HCT116 (cell line): ENCODE measurements around the gene FLVCR2. TPM values are rescaled to one million over a fixed set of nuclear protein-coding genes. Genes with fewer than 3 reads are reported as not detected.

Experiments
- ATAC-seq: fragments of 200-7000 bp; cut with Tn5 transposase; 2 replicates; pipeline ENCODE4 v1.9.1; 2020; ENCODE audit warnings: mild to moderate bottlenecking, moderate library complexity
- BruUV-seq: library from RNA; stranded (reverse); fragments of 400-500 nt; replicated peaks from 2 replicates; lab custom pipeline; 2021; lab: Mats Ljungman, UMichigan
- CTCF ChIA-PET: fragments of 300-600 bp; sonication (Branson Sonifier 250); formaldehyde crosslinking; loops from one replicate; lab custom pipeline; 2021; ENCODE audit warnings: antibody characterized with exemption; lab: Charles Lee
- POLR2A ChIA-PET: fragments of 300-600, 350-600 bp; sonication (Branson Sonifier 250); formaldehyde crosslinking; loops from one replicate; lab custom pipeline; 2021; ENCODE audit warnings: antibody characterized with exemption; lab: Charles Lee
- RAD21 ChIA-PET, 2 experiments: fragments of 300-600 bp; sonication (Branson Sonifier 250); formaldehyde crosslinking; loops; one replicate each; lab custom pipeline; 2023; ENCODE audit warnings: low total read pairs in 2 of 2; ENCODE audit not compliant: uncharacterized antibody in 2 of 2, unreplicated experiment in 2 of 2, low non-redundant PET in 1 of 2; lab: Charles Lee
- DNase-seq: peaks from one replicate; pipeline ENCODE4 v3.0.0-alpha.2; 2010; ENCODE audit warnings: low read depth, low spot score
- H2AFZ ChIP-seq: fragments of 200-600 bp; shearing (Covaris generic), sonication (generic); 2 replicates; pipeline ENCODE4 v1.6.1; 2017; ENCODE audit warnings: low read depth, mixed run types, mixed read lengths, antibody characterized with exemption, low read length; ENCODE audit not compliant: poor library complexity, severe bottlenecking
- H3K27ac ChIP-seq: 2 replicates; pipeline ENCODE4 v1.5.1; 2012; ENCODE audit warnings: low read depth, low read length
- H3K27me3 ChIP-seq: fragments of 200-600 bp; sonication (generic); 2 replicates; pipeline ENCODE4 v1.6.1; 2016; ENCODE audit warnings: mixed run types, low read length, mixed read lengths; ENCODE audit not compliant: insufficient read depth
- H3K36me3 ChIP-seq, 2 experiments: fragments of 200-500 bp in 1 of 2; fragments of 200-600 bp in 1 of 2; sonication (Bioruptor generic) in 1 of 2; sonication (generic) in 1 of 2; 2 replicates each; pipeline versions ENCODE4 v1.5.1 to v1.6.1; 2014 to 2016; ENCODE audit warnings: low read length in 2 of 2, inconsistent platforms in 1 of 2, mixed read lengths in 1 of 2, mixed run types in 1 of 2; ENCODE audit not compliant: insufficient read depth in 2 of 2, control insufficient read depth in 1 of 2
- H3K4me1 ChIP-seq, 2 experiments: fragments of 200-600 bp in 1 of 2; sonication (generic) in 1 of 2; 2 replicates each; pipeline versions ENCODE4 v1.5.1 to v1.6.1; 2012 to 2017; ENCODE audit warnings: low read length in 2 of 2, inconsistent platforms in 1 of 2, mild to moderate bottlenecking in 1 of 2, mixed read lengths in 1 of 2, mixed run types in 1 of 2, moderate library complexity in 1 of 2; ENCODE audit not compliant: insufficient read depth in 2 of 2, control insufficient read depth in 1 of 2
- H3K4me2 ChIP-seq: fragments of 200-600 bp; sonication (generic); 2 replicates; pipeline ENCODE4 v1.6.1; 2017; ENCODE audit warnings: mixed run types, low read length, mixed read lengths
- H3K4me3 ChIP-seq, 2 experiments: fragments of 200-600 bp in 1 of 2; sonication (generic) in 1 of 2; replicated peaks in 1 of 2; 2 replicates each; pipeline ENCODE4 v1.5.1; 2011 to 2016; ENCODE audit warnings: low read length in 2 of 2, control low read depth in 1 of 2, low read depth in 1 of 2, mild to moderate bottlenecking in 1 of 2, mixed read lengths in 1 of 2, mixed run types in 1 of 2
- H3K79me2 ChIP-seq: fragments of 200-600 bp; sonication (generic); 2 replicates; pipeline ENCODE4 v1.6.1; 2017; ENCODE audit warnings: mild to moderate bottlenecking, mixed run types, low read length, moderate library complexity, mixed read lengths; ENCODE audit not compliant: insufficient read depth
- H3K9ac ChIP-seq: fragments of 200-600 bp; sonication (generic); 2 replicates; pipeline ENCODE4 v1.6.1; 2016; ENCODE audit warnings: low read length, mixed read lengths
- H3K9me2 ChIP-seq: fragments of 200-600 bp; sonication (generic), shearing (Covaris generic); 2 replicates; pipeline ENCODE4 v1.6.1; 2017; ENCODE audit warnings: mixed run types, mild to moderate bottlenecking, moderate library complexity; ENCODE audit not compliant: insufficient read depth
- H3K9me3 ChIP-seq, 2 experiments: fragments of 200-500 bp in 1 of 2; fragments of 200-600 bp in 1 of 2; sonication (Bioruptor generic) in 1 of 2; sonication (generic) in 1 of 2; 2 replicates each; pipeline ENCODE4 v1.6.1; 2014 to 2017; ENCODE audit warnings: low read length in 2 of 2, mixed read lengths in 2 of 2, inconsistent platforms in 1 of 2, low read depth in 1 of 2, mild to moderate bottlenecking in 1 of 2, mixed run types in 1 of 2, moderate library complexity in 1 of 2; ENCODE audit not compliant: control insufficient read depth in 1 of 2, insufficient read depth in 1 of 2
- H4K20me1 ChIP-seq: fragments of 200-600 bp; sonication (generic), shearing (Covaris generic); 2 replicates; pipeline ENCODE4 v1.6.1; 2017; ENCODE audit warnings: mixed run types, mild to moderate bottlenecking, moderate library complexity; ENCODE audit not compliant: insufficient read depth
- CBX3 ChIP-seq: IDR thresholded peaks from 2 replicates; pipeline ENCODE4 v1.6.1; 2012; ENCODE audit warnings: low read depth
- CEBPB ChIP-seq: IDR thresholded peaks from 2 replicates; pipeline ENCODE4 v1.6.1; 2012; ENCODE audit warnings: low read depth
- EGR1 ChIP-seq: IDR thresholded peaks from 2 replicates; pipeline ENCODE4 v1.6.1; 2012; ENCODE audit warnings: low read depth
- EZH2 ChIP-seq: fragments of 200-600 bp; sonication (generic); IDR thresholded peaks from 2 replicates; pipeline ENCODE4 v1.6.1; 2017; ENCODE audit warnings: antibody characterized with exemption, mixed run types
- EZH2phosphoT487 ChIP-seq: fragments of 200-600 bp; IDR thresholded peaks from 2 replicates; pipeline ENCODE4 v1.6.1; 2018; ENCODE audit warnings: antibody characterized with exemption, borderline replicate concordance
- POLR2AphosphoS5 ChIP-seq: IDR thresholded peaks from 2 replicates; pipeline ENCODE4 v1.6.1; 2011; ENCODE audit warnings: mild to moderate bottlenecking, low read depth, low read length, moderate library complexity
- RAD21 ChIP-seq: IDR thresholded peaks from 2 replicates; pipeline ENCODE4 v1.6.1; 2012; ENCODE audit warnings: low read depth, mild to moderate bottlenecking
- SIN3A ChIP-seq: IDR thresholded peaks from 2 replicates; pipeline ENCODE4 v1.6.1; 2012; ENCODE audit warnings: low read depth
- SRF ChIP-seq: IDR thresholded peaks from 2 replicates; pipeline ENCODE4 v1.6.1; 2012; ENCODE audit warnings: low read depth
- ZBTB33 ChIP-seq: IDR thresholded peaks from 2 replicates; pipeline ENCODE4 v1.6.1; 2011; ENCODE audit warnings: mild to moderate bottlenecking, low read length, moderate library complexity; ENCODE audit not compliant: insufficient replicate concordance; ENCODE audit errors: extremely low read depth
- ZFX ChIP-seq: fragments of 450-650 bp; IDR thresholded peaks from 2 replicates; pipeline ENCODE4 v1.6.1; 2017
- intact Hi-C: fragments of 100-400 bp; cut with micrococcal nuclease; formaldehyde crosslinking; loops from 2 replicates; pipeline ENCODE4 v1.10.0; 2022
- total RNA-seq: library from RNA; stranded (reverse); gene quantifications from one replicate; pipeline ENCODE4 v1.2.1, GENCODE V29; 2021; ENCODE audit not compliant: unreplicated experiment
- TF ChIP-seq, protein P1 (sequence below): IDR thresholded peaks from 2 replicates; pipeline ENCODE4 v1.6.1; 2012
- TF ChIP-seq, protein P2 (sequence below): IDR thresholded peaks from 2 replicates; pipeline ENCODE4 v1.6.1; 2012; ENCODE audit warnings: low read depth

The FLVCR2 gene
- total RNA-seq, 1 experiment from 2014 or later = 0.84 TPM

- Histone ChIP-seq H3K4me2 (no peak overlapping the region), H3K27ac (no peak overlapping the region), H3K4me3 (no peak overlapping the region), H3K27me3 (no peaks in the 10 kb centered on the region; the same call in 1 of the 2 replicates), H2AFZ (no peak overlapping the region), H3K79me2 (no peaks in the 10 kb centered on the region), H3K9me3 (no peaks in the 10 kb centered on the region), H4K20me1 (no peaks in the 10 kb centered on the region), H3K9ac (no peak overlapping the region), H3K9me2 (no peaks in the 10 kb centered on the region)
- DNase-seq (no peak), ATAC-seq (no peak)
- RAD21 ChIA-PET = no interaction called here
- POLR2A ChIA-PET = no interaction called here
- TF ChIP-seq RAD21 = no peak
- no peak for TF ChIP-seq EZH2
- no peak for TF ChIP-seq SIN3A
- TF ChIP-seq POLR2AphosphoS5 = no peak
- TF ChIP-seq CEBPB = no peak
- TF ChIP-seq EGR1 = no peak
- TF ChIP-seq, protein P1, sequence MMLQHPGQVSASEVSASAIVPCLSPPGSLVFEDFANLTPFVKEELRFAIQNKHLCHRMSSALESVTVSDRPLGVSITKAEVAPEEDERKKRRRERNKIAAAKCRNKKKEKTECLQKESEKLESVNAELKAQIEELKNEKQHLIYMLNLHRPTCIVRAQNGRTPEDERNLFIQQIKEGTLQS = no peak
- no peak for TF ChIP-seq CBX3
- TF ChIP-seq ZBTB33 = no peak
- no peak for TF ChIP-seq EZH2phosphoT487
- no peak for TF ChIP-seq ZFX
- no peak for TF ChIP-seq SRF
- TF ChIP-seq, protein P2, sequence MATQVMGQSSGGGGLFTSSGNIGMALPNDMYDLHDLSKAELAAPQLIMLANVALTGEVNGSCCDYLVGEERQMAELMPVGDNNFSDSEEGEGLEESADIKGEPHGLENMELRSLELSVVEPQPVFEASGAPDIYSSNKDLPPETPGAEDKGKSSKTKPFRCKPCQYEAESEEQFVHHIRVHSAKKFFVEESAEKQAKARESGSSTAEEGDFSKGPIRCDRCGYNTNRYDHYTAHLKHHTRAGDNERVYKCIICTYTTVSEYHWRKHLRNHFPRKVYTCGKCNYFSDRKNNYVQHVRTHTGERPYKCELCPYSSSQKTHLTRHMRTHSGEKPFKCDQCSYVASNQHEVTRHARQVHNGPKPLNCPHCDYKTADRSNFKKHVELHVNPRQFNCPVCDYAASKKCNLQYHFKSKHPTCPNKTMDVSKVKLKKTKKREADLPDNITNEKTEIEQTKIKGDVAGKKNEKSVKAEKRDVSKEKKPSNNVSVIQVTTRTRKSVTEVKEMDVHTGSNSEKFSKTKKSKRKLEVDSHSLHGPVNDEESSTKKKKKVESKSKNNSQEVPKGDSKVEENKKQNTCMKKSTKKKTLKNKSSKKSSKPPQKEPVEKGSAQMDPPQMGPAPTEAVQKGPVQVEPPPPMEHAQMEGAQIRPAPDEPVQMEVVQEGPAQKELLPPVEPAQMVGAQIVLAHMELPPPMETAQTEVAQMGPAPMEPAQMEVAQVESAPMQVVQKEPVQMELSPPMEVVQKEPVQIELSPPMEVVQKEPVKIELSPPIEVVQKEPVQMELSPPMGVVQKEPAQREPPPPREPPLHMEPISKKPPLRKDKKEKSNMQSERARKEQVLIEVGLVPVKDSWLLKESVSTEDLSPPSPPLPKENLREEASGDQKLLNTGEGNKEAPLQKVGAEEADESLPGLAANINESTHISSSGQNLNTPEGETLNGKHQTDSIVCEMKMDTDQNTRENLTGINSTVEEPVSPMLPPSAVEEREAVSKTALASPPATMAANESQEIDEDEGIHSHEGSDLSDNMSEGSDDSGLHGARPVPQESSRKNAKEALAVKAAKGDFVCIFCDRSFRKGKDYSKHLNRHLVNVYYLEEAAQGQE = no peak
- TF ChIP-seq, all 23 proteins: peak for 0
- no TSS peak for BruUV-seq
- Histone ChIP-seq H3K4me1 (peaks cover 5 to 8% of the 10 kb centered on the region in 2 experiments; a peak in 3 of 4 replicates), H3K36me3 (no peaks in the 10 kb centered on the region)
- intact Hi-C loops = no loop called here
- CTCF ChIA-PET = no interaction called here
These were observed 13.4 kb upstream of the FLVCR2 start for GRCh38 chr14:75565056-75565455.
